Naive B cell (primary cell): ENCODE data around the gene MTHFSD. TPM values are rescaled to one million over a fixed set of nuclear protein-coding genes. Genes with fewer than 3 reads are reported as not detected.
A peak's percentile ranks its signal among the peaks of the same experiment; 100 is the strongest.

ENCODE experiments used
- ATAC-seq, 2 donors: fragments of 150-1000 bp; cut with Tn5 transposase; 2 replicates each; pipeline ENCODE4 v1.10.0; 2021; ENCODE audit warnings: low read depth in 2 of 2, mild to moderate bottlenecking in 2 of 2, moderate library complexity in 2 of 2
- DNase-seq: peaks from one replicate; pipeline ENCODE4 v3.0.0; 2022
- H3K27ac Mint-ChIP-seq, 6 donors: one replicate each; pipeline ENCODE4 v1.8.0; 2020 to 2022; ENCODE audit warnings: mild to moderate bottlenecking in 6 of 6, mixed read lengths in 6 of 6, moderate library complexity in 5 of 6, inconsistent platforms in 2 of 6
- H3K27me3 Mint-ChIP-seq, 3 donors: one replicate each; pipeline ENCODE4 v1.8.0; 2021 to 2022; ENCODE audit warnings: mixed read lengths in 3 of 3, mild to moderate bottlenecking in 1 of 3
- H3K36me3 Mint-ChIP-seq, 2 donors: one replicate each; pipeline ENCODE4 v1.8.0; 2020 to 2022; ENCODE audit warnings: mixed read lengths in 2 of 2, inconsistent platforms in 1 of 2, mild to moderate bottlenecking in 1 of 2
- H3K4me1 Mint-ChIP-seq, 3 donors: one replicate each; pipeline ENCODE4 v1.8.0; 2020 to 2022; ENCODE audit warnings: mixed read lengths in 3 of 3, inconsistent platforms in 1 of 3, mild to moderate bottlenecking in 1 of 3, moderate library complexity in 1 of 3
- H3K4me3 Mint-ChIP-seq, 8 donors: one replicate each; pipeline ENCODE4 v1.8.0; 2020 to 2022; ENCODE audit warnings: mild to moderate bottlenecking in 8 of 8, mixed read lengths in 8 of 8, moderate library complexity in 8 of 8, inconsistent platforms in 2 of 8
- H3K9me3 Mint-ChIP-seq, 7 donors: one replicate each; pipeline ENCODE4 v1.8.0; 2020 to 2022; ENCODE audit warnings: mixed read lengths in 7 of 7, mild to moderate bottlenecking in 5 of 7, inconsistent platforms in 2 of 7, moderate library complexity in 1 of 7
- polyA plus RNA-seq, 6 donors: library from polyadenylated mRNA; unstranded; fragments of 300-500 nt; fragmentation: Illumina TruSeq; gene quantifications; one replicate each; pipeline ENCODE4 v1.2.3, GENCODE V29; 2021; ENCODE audit warnings: low read depth in 6 of 6

Gene MTHFSD
- polyA plus RNA-seq, 6 donors from 2014 or later: 5.6 to 18.6 (median 16.6) TPM

DNA sequence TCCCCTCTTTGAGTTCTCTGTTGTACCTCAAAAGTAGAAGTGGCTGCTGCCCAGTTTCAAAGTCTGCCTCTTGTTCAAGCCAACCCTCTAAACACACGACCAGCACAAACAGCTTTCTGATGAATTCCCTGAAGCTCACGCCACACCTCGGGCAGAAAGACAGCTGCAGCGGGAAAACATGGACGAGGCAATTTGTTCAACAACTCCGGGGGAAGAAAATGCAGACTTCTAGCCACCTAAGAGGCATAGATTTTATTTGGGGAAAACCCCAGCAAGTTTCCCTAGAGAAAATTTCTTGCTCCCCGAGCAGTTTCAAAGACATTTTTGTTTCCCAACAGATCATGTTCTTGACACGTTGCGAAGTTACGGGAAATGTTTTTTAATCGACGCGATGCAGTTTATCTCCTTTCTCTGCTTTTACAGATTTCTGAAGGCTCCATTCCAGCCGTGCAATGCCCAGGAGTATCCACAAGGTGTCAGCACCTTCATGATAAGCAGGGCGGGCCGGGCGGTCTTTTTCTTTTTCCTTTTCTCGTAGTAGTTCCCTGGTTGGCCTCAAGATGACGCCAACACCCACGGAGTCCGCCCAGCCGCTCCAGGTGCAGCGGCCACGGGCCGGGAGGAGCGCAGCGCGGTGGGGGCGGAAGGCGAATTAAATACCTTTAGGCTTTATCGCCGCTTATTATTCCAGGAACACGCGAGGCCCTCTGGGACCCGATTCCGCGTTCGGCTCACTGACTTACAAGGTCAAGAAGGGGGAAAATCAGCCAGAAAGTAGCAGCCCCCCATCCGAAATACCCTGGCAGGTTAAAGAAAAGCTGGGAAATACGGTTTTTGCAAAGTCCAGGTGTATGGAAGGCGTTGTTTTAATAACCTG lies 8.7 kb upstream of the MTHFSD start:
- Mint-ChIP-seq H3K4me1 (peaks cover 15 to 30% (median 29%) of the 10 kb centered on the region in 3 donors), H3K4me3 (peak overlapping the region; percentile 47 to 85 (median 72)), H3K9me3 (no peaks in the 10 kb centered on the region), H3K27ac (peak overlapping the region in 3 of 6 donors; percentile 42 to 59 (median 52)), H3K36me3 (no peaks in the 10 kb centered on the region), H3K27me3 (peaks cover 52 to 60% (median 55%) of the 10 kb centered on the region in 3 donors)
- ATAC-seq (peak; percentile 86 to 87), DNase-seq (peak; percentile 81)

DNA sequence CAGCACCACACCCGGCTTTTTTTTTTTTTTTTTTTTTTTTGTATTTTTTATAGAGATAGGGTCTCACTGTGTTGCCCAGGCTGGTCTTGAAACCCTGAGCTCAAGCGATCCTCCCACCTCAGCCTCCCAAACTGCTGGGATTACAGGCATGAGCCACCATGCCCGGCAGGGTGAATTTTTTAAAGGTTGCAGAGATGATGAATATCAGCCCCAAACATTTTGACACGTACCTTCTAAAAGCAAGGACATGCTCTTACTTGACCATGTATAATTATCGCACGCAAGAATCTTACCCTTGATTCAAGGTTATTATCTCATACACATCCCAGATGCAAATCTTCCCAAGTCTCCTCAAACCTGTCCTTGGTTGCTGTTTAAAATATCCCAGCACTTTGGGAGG lies 7.3 kb upstream of the MTHFSD start:
- Mint-ChIP-seq H3K27me3 (peaks cover 58 to 60% (median 60%) of the 10 kb centered on the region in 3 donors), H3K4me3 (no peak overlapping the region), H3K27ac (no peak overlapping the region), H3K9me3 (no peaks in the 10 kb centered on the region), H3K4me1 (peaks cover 12 to 27% (median 25%) of the 10 kb centered on the region in 3 donors), H3K36me3 (no peaks in the 10 kb centered on the region)
- ATAC-seq: no peak
- DNase-seq: no peak

DNA sequence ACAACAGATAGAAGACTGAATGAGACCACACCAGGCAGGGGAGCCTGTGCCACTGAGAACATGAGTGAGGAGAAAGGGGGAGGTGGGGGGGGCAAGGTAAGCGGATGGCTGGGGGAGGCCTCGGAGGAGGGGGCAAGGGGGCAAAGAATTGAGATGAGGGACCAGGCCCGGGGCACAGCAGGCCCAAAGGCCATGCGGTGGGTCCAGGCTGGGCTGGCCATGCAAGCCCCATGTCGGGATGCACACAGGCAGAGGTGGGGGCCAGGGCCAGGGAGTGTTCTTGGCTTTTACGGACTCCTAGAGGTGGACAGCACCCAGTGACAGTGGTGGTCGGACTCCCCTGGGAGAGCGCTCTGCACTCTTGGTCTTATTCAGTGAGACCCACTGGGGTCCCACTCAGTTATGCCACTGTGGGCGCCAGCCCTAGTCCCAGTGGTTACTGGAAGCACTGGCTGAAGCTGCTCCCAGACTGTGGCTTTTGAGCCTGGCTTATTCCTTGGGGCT lies 4.8 kb upstream of the MTHFSD start:
- Mint-ChIP-seq H3K27me3 (peaks cover 47 to 48% (median 47%) of the 10 kb centered on the region in 3 donors), H3K9me3 (no peaks in the 10 kb centered on the region), H3K4me1 (peaks cover 14 to 24% (median 19%) of the 10 kb centered on the region in 3 donors), H3K4me3 (peak overlapping the region in 1 of 8 donors; percentile 75), H3K27ac (no peak overlapping the region), H3K36me3 (no peaks in the 10 kb centered on the region)
- no peak for ATAC-seq
- no peak for DNase-seq

DNA sequence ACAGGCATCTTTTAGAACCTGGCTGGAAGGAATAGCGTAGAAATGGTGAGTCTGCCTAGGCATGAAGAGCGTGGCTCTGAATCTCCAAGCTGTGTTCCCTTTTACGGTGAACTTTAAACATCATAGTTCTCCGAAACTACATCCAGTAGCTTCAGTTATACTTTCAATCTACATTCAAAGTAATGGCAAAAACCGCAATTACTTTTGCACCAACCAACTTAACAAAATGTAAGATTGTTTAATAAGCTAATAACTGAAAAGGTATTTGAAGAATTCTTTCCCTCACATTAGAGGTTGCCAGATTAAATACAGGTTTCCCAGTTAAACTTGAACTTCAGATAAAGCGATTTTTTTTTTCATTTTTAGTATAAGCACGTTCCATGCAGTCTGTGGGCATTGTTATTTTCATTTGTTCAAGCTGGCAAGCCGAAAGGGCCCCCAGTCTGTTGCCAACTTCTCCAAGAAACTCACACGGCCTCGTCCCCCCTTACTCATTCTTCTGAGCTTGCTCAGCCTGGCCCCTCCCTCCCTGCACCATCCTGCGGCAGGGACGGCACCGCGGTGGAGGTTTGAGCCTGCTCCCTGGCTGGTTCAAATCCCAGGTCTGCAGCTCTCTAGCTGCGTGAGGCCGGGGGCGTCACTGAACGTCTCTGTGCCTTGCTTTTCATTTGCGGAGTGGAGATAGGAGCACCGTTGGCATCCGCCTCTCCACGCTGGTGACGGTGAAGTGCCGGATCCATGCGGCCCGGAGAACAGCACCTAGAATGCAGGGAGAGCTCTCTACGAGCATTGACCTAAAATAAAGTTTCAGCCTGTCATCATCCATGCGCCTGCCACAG lies 3.5 kb upstream of the MTHFSD start:
- peak overlapping the region in 1 of 8 donors; percentile 79 for H3K4me3 Mint-ChIP-seq
- H3K27me3 Mint-ChIP-seq: peaks cover 34 to 35% (median 35%) of the 10 kb centered on the region in 3 donors
- no peaks in the 10 kb centered on the region for H3K9me3 Mint-ChIP-seq
- H3K27ac Mint-ChIP-seq: no peak overlapping the region
- no peaks in the 10 kb centered on the region for H3K36me3 Mint-ChIP-seq
- peaks cover 10 to 24% (median 16%) of the 10 kb centered on the region in 3 donors for H3K4me1 Mint-ChIP-seq
- ATAC-seq (no peak), DNase-seq (no peak)

DNA sequence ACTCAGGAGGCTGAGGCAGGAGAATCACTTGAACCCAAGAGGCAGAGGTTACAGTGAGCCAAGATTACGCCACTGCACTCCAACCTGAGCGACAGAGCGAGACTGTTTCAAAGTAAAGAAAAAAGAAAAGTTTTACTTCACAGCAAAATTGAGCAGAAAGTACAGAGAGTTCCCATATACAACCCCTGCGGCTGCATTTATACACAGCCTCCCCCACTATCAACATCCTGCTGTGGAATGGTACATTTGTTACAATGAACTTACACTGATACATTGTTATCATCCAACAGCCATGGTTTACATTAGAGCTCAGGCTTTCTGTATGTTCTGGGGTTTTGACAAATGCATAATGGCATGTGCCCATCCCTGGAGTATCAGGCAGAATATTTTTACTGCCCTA lies 2.6 kb upstream of the MTHFSD start:
- Mint-ChIP-seq H3K27me3 (peaks cover 28 to 33% (median 32%) of the 10 kb centered on the region in 3 donors), H3K9me3 (no peaks in the 10 kb centered on the region), H3K27ac (no peak overlapping the region), H3K4me1 (peaks cover 9 to 22% (median 14%) of the 10 kb centered on the region in 3 donors), H3K4me3 (peak overlapping the region in 1 of 8 donors; percentile 79), H3K36me3 (no peaks in the 10 kb centered on the region)
- ATAC-seq (no peak), DNase-seq (no peak)

DNA sequence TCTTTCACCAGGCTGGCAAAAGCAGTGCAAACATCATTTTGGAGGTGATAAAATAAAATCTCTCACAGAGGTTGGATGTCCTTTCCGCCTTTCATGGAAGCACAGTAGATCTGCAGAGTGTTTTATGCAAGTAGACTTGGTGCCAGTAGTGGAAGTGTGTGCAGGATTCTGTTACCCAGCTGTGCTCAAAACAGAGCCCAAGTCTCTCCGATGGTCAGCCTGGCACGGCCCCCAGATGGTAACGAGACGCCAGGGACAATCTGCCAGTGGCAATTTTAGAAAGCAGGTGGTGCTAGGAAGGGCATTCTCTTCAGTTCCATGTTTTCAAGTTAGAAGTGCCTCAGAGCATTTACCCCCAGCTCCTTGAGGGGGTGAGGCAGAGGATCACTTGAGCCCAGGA lies 1.5 kb upstream of the MTHFSD start:
- Mint-ChIP-seq H3K27me3 (peaks cover 19 to 33% (median 32%) of the 10 kb centered on the region in 3 donors), H3K4me3 (peak overlapping the region in 7 of 8 donors; percentile 13 to 95 (median 92)), H3K36me3 (no peaks in the 10 kb centered on the region), H3K9me3 (no peaks in the 10 kb centered on the region), H3K27ac (peak overlapping the region in 2 of 6 donors; percentile 15 to 98), H3K4me1 (peaks cover 11 to 22% (median 19%) of the 10 kb centered on the region in 3 donors)
- DNase-seq (no peak), ATAC-seq (no peak)

DNA sequence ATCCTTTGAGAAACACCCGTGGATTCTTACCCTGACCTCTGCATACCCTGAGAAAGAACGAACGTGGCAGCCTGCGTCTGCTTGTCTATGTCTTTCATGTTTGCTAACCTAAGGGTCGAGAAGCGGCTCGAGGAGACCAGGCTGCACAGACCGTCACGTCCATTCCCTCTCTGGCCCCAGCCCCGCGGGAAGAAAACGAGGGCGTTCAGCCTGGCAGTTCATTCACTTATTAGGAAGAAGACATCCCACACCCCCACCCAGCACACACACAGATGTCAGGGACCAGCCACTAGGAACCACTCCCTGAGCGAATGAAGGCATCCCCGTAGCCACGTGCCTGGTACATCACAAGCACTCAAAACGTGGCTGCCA lies 655 bp upstream of the MTHFSD start:
- no peak for DNase-seq
- no peaks in the 10 kb centered on the region for H3K9me3 Mint-ChIP-seq
- peaks cover 11 to 22% (median 19%) of the 10 kb centered on the region in 3 donors for H3K4me1 Mint-ChIP-seq
- ATAC-seq: no peak
- no peaks in the 10 kb centered on the region for H3K36me3 Mint-ChIP-seq
- H3K4me3 Mint-ChIP-seq: peak overlapping the region; percentile 90 to 98 (median 94)
- peaks cover 14 to 27% (median 27%) of the 10 kb centered on the region in 3 donors for H3K27me3 Mint-ChIP-seq
- H3K27ac Mint-ChIP-seq: peak overlapping the region; percentile 88 to 99 (median 98)

DNA sequence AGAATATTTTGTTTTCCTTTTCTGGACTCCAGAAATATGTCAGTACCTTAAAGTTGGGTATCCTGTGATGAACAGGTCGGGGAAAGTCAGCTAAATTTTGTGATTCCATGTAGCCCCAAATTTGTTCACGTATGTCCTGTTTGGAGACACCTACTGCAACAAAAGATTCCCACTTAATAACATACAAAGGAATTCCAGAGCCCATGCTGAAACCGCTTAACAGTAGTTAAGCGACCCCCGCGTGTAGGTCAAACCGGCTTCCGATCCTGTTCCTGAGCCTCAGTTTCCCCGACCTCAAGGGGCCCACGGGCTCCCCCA lies 477 bp downstream of the MTHFSD start:
- H3K4me3 Mint-ChIP-seq: peak overlapping the region; percentile 90 to 98 (median 94)
- peaks cover 10 to 17% (median 16%) of the 10 kb centered on the region in 3 donors for H3K27me3 Mint-ChIP-seq
- H3K4me1 Mint-ChIP-seq: peaks cover 11 to 22% (median 19%) of the 10 kb centered on the region in 3 donors
- DNase-seq (no peak), ATAC-seq (no peak)
- H3K27ac Mint-ChIP-seq: peak overlapping the region; percentile 88 to 99 (median 98)
- no peaks in the 10 kb centered on the region for H3K9me3 Mint-ChIP-seq
- H3K36me3 Mint-ChIP-seq: no peaks in the 10 kb centered on the region

DNA sequence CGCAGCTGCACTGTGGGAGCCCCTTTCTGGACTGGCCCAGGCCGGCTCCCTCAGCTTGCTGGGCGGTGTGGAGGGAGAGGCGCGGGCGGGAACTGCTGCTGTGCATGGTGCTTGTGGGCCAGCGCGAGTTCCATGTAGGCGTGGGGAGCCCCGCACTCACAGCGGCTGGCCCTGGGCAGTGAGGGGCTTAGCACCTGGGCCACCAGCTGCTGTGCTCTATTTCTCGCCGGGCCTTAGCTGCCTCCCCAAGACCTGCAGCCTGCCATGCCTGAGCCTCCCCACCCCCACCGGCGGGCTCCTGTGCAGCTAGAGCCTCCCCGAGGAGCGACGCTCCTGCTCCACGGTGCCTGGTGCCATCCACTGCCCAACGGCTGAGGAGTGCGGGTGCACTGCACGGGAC lies 1.7 kb downstream of the MTHFSD start:
- Mint-ChIP-seq H3K27me3 (peaks cover 5 to 9% (median 6%) of the 10 kb centered on the region in 3 donors), H3K27ac (no peak overlapping the region), H3K9me3 (no peaks in the 10 kb centered on the region), H3K4me3 (peak overlapping the region in 5 of 8 donors; percentile 6 to 95 (median 94)), H3K4me1 (peaks cover 11 to 22% (median 19%) of the 10 kb centered on the region in 3 donors), H3K36me3 (peaks cover 0 to under 1% of the 10 kb centered on the region in 2 donors)
- DNase-seq (no peak), ATAC-seq (no peak)

DNA sequence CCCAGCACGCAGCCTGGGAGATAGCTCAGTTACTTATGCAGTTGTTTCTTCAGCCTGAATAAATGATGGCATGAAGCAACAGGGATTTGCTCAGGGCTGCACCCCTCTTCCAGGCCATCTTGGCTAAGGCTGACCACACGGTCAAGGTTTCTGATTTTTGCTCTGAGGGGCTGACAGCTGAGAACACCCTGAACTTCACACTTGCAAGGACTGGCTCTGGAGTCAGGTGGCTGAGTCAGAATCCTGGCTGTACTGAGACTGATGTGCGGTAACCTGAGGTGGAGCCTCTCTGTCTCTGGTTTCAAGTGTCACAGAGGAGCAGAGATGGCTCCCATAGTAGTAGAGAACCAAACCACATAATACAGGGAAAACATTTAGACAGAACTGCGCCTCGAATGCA lies 4.8 kb downstream of the MTHFSD start:
- peaks cover 6% of the 10 kb centered on the region in 2 donors for H3K36me3 Mint-ChIP-seq
- DNase-seq: no peak
- no peaks in the 10 kb centered on the region for H3K27me3 Mint-ChIP-seq
- no peaks in the 10 kb centered on the region for H3K9me3 Mint-ChIP-seq
- peak overlapping the region in 1 of 8 donors; percentile 27 for H3K4me3 Mint-ChIP-seq
- no peak overlapping the region for H3K27ac Mint-ChIP-seq
- no peak for ATAC-seq
- peaks cover 11 to 18% (median 17%) of the 10 kb centered on the region in 3 donors for H3K4me1 Mint-ChIP-seq

DNA sequence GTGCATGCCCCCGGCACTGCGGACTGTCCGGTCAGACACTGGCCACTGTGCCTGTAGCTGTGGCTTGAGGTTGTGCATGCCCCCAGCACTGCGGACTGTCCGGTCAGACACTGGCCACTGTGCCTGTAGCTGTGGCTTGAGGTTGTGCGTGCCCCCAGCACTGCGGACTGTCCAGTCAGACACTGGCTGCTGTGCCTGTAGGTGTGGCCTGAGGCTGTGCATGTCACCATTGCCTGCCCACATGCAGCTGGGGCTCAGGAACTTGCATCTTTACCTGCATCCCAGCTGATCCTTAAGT lies 5.2 kb downstream of the MTHFSD start:
- Mint-ChIP-seq H3K4me1 (peaks cover 7 to 14% (median 13%) of the 10 kb centered on the region in 3 donors), H3K27ac (no peak overlapping the region)

DNA sequence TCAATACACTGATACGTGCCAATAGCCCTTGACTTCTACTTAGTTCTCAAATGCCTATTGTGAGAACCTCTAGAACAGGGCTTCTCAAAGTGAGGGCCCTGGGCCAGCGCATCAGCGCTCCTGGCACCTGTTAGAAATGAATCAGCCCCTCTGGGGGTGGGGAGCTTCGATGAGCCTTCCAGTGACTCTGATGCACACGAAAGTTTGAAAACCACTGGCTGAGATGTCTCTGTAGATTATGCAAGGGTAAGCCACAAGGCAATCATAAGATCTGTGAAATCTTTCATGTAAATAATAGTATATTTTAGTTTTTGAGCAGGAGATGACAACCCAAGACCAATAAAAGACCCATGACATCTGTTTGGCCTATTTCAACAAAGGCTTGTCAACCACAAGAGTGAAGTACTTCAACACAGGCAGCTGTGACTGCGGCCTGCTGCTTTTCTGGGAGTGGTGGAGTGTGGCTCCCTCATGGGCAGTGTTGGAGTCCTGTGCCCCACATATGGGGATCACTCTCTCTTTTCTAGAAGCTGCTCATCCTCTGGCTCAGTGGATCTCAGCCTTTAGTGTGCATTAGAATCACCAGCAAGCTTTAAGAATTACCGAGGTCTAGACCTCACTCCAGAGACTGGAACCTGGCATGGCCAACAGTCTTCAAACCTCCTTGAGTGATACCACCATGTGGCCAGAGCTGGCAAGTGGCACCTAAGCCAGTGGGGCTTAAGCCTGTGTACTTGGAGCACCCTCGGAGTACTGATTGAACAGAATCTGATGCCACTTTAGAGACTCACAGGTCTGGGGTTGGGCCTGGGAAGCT lies 5.8 kb downstream of the MTHFSD start:
- no peak overlapping the region for H3K4me3 Mint-ChIP-seq
- peaks cover 0 to 2% (median 0%) of the 10 kb centered on the region in 7 donors for H3K9me3 Mint-ChIP-seq
- H3K27me3 Mint-ChIP-seq: no peaks in the 10 kb centered on the region
- peaks cover 14 to 16% of the 10 kb centered on the region in 2 donors for H3K36me3 Mint-ChIP-seq
- H3K27ac Mint-ChIP-seq: no peak overlapping the region
- peaks cover 6 to 12% (median 11%) of the 10 kb centered on the region in 3 donors for H3K4me1 Mint-ChIP-seq
- DNase-seq: no peak
- ATAC-seq: no peak

More for the DNA sequence above, 5.2 kb downstream of the MTHFSD start:
- Mint-ChIP-seq H3K36me3 (peaks cover 8 to 11% of the 10 kb centered on the region in 2 donors), H3K4me3 (no peak overlapping the region), H3K9me3 (no peaks in the 10 kb centered on the region), H3K27me3 (no peaks in the 10 kb centered on the region)
- DNase-seq: no peak
- ATAC-seq: no peak

DNA sequence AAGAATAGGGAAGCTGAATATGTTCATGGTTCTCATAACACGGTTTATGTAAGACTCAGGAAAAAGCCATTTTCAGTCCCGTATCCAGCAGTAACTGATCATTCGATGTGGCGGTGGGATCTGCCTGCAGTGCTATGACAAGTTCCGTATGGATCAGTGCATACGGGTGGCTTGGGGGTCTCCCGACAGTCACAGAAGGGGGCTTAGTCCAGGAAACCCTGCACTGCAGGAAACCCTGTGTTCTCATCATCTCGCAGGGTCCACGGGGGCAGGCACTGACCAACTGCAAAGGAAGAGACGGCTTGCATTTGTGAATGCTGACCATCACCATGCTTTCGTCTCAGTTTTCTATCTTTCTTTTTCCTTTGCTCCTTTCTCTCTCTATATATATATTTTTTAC lies 7.7 kb downstream of the MTHFSD start:
- Mint-ChIP-seq H3K9me3 (peaks cover 0 to 2% (median 0%) of the 10 kb centered on the region in 7 donors), H3K4me1 (peaks cover 0 to 2% (median 1%) of the 10 kb centered on the region in 3 donors), H3K27ac (no peak overlapping the region), H3K36me3 (peaks cover 19 to 24% of the 10 kb centered on the region in 2 donors), H3K4me3 (no peak overlapping the region), H3K27me3 (no peaks in the 10 kb centered on the region)
- no peak for ATAC-seq
- no peak for DNase-seq
